NCI-H526 (cell line): ENCODE results near the gene ADORA2B.
"Not testable (repeated sequence)": the region's sequence is repeated elsewhere in the genome, so short reads cannot be mapped to it uniquely, and the experiment has no call there.

Experiments
- DNase-seq, 2 experiments: peaks; one replicate each; lab custom pipeline; 2025; lab: John Stamatoyannopoulos, UW

ADORA2B gene

DNA sequence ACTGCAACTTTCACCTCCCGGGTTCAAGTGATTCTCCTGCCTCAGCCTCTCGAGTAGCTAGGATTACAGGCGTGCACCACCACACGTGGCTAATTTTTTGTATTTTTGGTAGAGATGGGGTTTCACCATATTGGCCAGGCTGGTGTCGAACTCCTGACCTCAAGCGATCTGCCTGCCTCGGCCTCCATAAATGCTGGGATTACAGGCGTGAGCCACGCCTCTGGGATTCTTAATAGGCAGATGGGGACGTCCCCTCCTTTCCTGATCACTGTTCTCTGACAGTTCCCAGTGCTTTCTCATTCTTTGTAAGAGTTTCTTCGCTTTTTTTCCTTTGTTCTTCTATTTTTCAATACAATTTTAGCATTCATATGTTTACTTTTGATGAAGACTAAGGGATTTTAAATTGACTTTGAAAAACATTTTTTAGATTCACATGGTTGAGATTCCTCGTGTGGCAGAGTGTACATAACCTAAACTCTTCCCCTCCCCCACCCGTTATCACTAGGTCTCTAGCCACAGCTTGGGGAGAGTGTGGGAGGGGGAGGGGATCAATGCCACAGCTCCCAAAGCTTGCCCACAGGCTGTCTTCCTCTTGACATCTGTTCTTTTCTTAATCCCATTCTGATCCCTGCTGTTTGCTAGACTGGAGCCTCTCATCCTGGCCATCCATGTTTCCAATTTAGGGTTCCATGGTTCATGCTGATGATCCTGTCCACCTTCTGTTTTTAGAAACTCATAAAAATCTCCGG is 11.0 kb downstream of the ADORA2B start:
- DNase-seq = no peak

DNA sequence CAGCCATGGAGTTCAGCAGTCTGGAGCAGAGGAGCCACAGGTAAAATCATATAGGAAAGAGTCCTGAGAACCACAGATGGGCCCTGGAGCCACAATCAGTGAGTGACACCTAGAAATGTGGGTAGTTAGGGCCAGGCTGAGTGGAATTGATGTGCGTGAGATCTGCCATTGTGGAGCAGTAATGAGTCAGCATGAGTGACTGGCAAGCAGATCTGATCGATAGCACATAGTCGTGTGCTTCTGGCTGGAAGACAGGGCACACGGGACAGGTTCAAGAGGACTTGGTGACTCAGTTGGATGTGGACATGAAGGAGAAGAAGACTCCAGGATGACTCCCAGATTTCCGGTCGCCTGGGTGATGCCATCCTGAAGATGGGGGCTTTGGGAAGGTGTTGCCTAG is 12.3 kb downstream of the ADORA2B start:
- DNase-seq = no peak

DNA sequence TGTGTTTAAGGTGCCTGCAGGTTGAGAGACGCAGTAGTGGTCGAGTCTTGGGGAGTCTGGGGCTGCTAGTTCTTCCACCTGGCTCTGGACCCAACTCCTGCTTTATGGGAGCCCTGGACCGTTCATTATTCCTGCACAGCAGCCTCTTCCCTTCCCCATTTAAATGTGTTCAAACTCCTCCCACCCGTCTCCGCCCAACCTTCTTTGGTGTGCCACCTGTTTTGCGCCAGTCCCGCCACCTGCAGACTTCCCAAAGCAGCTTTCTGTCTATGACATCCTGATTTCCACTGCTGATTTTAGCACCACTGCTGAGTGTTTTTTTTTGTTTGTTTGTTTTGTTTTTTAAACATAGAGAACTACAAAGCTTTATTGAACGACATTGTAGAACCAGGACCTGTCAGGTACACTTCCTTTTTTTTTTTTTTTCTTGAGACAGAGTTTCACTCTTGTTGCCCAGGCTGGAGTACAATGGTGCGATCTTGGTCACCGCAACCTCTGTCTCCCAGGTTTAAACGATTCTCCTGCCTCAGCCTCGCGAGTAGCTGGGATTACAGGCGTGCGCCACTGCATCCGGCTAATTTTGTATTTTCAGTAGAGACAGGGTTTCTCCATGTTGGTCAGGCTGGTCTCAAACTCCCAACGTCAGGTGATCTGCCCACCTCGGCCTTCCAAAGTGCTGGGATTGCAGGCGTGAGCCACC is 12.8 kb downstream of the ADORA2B start:
- DNase-seq = no peak

DNA sequence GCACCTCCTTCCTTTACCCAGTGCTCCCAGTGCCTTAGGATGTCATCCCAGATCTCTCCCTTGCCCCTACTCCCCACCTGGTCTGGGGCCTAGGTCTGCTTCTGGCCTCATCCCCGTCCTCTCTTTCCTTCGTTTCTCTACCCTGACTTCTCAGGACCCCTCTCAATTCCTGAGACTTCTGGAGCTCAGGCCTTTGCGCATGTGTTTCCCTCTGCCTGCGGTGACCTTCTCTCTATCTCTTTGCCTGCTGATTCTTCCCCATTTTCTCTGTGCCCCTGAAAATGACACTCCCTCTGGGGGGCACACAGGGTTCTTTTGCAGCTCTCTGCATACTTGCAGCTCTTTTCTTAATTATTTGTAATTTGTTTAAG is 13.5 kb downstream of the ADORA2B start:
- DNase-seq = no peak

DNA sequence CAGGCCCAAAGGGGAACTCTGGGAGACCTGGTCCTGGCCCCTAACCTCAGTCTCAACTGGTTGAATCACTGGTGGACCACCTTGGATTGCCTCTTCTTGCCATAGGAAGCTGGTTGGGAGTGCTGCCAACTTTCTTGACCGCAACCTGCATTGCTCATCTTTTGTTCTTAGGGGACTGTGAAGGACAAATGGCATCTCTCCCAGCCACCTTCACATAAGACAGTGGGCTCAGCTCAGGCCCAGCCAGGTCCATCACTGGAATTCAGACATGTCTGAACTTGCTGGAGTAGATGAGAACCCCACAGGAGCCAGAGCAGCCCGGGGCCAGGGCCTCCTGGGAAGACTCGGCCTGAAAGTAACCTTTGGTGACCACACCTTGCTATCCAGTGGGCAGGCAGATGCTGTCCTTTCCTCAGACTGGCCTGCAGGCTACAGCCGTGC is 18.8 kb downstream of the ADORA2B start:
- no peak for DNase-seq

DNA sequence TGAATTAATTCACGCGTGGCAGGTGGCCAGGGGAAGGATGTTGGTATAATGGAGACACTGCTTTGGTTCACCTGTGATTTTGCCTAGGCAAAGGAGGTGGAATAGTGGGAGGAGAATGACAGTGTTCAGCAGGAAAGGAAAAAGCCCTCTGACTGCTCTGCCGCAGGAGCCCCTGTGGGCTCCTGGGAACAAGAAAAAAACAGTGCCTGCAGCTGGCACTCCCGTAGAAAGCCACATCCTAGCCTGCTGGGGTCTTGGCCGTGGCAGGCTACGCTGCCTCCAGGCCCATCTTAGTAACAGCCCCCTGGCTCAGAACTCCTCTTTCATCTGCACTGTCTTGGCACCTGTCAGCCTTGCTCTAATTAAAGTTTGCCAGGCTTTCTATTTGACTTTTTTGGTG is 20.6 kb downstream of the ADORA2B start:
- peak; percentile 63 to 65 for DNase-seq

DNA sequence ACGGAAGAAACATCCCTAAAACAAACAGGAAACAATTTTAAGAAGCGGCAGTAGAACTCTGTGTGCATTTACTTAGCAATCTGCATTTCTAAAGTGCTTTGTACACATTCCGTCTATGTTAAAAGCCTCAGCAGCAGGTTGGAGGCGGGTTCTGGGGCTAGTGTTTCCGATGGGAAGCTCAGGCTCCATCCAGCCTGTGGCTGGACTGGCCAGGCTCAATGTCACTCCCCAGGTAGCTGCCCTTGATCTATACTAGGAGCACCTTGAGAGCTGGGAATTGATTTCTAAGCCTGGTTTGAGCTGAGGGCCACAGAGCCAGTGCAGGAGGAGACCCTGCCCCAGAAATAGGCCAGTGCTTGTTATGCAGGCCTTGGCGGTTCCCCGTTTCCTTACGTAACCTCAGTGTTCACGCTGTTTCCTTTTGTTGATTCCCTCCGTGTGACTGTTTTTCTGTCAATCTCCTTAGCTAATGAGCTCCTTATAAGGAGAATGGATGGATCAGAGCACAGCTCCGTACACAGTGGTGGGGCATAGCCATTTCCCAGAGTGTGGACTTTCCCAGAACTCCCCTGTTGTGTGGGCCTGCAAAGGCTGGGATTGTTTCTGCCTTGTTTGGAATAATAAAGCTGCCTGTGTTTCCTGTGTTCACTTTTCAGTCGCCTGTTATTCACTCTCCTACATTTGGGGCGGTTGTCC is 21.4 kb downstream of the ADORA2B start:
- peak; percentile 44 to 49 for DNase-seq

DNA sequence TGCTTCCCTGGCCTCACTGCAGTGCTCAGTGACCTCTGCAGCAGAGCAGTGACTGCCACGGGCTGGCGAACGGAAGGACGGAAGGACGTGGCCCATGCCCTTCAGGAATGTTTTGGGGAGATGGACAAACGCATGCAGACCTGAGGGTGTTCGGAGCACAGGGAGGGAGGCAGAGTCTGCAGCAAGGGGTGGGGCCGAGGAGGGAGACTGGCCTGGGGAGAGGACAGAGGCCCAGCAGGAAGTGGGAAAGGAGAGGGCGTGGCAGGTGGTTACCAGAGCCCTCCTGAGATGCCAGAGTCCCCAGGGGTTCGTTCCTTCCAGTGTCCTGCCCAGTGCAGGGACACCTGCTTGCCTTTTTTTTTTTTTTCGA is 21.9 kb downstream of the ADORA2B start:
- peak in 1 of 2 experiments; percentile 11 for DNase-seq

DNA sequence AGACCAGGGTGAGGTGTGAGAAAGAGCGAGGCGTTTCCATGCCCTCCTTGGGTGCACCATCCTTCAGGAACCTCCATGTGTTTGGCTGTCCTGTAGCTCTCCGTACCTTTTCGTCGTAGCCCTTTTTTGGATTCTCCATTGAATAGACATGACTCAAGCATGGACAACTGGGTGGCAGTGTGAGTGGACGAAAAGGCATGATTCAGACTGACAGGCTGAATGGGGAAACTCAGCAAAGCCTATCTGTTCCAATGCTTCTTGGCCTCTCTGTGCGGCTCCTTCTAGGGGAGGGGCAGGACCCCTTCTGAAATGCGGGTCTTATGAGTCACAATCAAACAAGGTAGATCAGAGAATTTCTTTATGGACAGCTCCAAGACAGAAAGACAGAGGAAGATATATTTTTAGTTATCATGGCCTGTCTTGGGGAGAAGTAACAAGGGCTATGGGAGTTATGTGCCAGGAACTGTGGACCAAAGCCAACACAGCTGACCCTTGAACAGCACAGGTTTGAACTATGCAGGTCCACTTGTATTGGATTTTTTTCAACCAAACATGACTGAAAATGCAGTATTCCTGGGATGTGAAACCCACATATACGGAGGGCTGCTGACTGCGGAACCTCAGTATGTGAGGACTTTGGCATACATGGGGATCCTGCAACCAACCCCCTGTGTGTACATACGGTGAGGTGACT is 22.9 kb downstream of the ADORA2B start:
- no peak for DNase-seq

DNA sequence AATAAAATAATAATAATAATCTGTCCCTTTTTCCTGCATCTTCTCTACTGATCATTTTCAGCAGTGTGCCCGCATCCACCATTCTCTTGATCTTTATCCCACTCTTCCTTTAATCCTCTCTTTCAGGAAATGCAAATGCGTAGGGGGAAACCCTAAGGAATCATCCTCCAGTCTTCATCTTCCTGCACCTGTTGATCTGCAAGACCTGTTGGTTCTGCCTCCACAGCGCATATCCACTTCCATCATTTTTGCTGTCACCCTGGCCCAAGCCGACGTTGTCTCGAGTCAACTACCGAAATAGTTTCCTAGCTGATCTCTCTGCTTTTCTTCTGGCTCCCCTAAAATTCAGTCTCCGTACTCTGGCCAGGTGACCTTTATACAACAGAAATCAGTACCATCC is 24.5 kb downstream of the ADORA2B start:
- no peak for DNase-seq

DNA sequence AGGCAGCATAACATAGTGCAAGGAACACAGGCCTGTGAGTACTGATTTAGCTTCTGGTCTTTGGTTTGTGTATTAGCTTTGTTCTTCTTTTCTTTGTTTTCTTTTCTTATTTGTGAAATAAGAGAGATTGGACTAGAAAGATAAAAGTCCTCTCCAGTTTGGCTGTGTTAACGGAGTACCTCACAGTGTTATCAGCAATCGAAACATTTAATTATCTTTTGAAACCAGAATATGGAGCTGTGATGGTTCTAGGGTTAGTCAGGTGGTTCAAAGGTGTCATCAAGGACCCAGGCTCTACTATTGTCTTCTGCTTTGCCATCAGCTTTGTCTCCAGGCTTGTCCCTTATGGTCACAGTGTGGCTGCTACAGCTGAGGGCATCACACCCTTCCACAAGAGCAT is 25.6 kb downstream of the ADORA2B start:
- DNase-seq = no peak

DNA sequence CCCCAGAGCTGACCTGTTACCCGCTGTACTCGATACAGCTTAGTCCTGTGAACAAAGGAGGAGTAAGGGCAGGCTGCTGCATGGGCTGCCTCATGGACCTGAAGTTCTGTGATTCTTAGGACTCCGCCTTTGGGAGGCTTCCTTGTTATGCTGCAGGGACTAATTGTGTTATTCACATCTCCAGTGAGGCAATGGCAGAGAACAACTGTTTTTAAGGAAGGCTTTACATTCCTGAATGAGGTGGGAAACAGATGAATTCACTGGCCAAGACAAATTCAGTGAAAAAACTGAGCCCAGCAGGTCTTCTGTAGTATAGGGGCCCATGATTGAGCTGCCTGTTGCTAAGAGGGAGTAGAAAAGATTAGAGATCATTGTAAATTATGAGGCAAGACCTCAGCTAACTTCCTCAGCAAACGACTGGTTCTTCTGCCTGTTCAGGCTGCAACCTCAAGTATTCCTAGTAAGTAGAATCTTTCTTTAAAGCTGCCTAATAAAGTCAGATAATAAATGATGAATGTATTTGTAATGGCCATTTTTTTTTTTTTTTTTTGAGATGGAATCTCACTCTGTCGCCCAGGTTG is 26.3 kb downstream of the ADORA2B start:
- DNase-seq = no peak

DNA sequence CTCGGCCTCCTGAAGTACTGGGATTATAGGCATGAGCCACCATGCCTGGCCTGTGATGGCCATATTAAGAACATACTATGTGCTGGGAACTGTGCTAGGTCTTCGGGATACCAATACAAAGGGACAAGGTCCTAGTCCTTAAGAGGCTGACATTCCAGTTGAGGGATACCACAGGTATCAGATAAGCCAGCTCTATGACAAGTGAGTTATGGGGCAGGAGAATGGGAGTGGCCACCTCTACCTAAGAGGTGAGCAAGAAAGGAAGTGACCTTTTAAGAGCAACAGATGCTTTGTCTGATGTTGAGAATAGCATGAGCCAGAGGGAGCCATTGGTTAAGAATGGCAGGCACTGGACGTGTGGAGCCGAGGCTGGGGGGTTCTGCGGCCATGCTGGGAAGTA is 27.0 kb downstream of the ADORA2B start:
- DNase-seq = no peak

DNA sequence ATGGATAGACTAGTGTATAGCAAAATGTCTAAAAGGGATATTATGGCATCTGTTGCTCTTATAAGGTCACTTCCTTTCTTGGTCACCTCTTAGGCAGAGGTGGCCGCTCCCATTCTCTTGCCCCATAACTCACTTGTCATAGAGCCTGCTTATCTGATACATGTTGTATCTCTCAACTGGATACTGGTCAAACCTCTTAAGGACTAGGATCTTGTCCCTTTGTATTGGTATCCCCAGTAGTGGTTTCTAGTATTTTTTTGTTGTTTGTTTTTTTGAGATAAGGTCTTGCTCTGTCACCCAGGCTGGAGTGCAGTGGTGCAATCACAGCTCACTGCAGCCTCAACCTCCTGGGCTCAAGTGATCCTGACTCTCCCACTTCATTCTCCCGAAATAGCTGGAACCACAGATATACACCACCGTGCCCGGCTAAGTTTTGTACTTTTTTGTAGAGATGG is 27.6 kb downstream of the ADORA2B start:
- DNase-seq = no peak

DNA sequence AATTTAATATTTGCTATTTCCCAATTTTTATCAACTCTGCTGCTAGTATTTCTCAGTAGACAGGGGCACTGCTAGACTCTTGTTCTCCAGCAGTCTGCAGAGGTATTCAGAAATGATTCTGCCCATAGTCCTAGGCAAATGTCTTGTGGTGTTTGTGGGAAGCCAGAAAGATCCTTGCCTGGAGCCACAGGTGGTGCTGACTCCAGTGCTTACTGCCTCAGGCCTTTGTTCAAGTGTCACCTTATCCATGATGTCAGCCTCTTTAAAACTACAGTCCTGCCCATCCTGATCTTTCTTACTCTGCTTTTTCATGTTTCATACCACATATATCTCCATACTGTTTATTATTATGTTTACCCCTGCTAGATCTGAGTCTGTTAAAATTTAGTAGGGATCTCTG is 28.1 kb downstream of the ADORA2B start:
- DNase-seq = no peak

DNA sequence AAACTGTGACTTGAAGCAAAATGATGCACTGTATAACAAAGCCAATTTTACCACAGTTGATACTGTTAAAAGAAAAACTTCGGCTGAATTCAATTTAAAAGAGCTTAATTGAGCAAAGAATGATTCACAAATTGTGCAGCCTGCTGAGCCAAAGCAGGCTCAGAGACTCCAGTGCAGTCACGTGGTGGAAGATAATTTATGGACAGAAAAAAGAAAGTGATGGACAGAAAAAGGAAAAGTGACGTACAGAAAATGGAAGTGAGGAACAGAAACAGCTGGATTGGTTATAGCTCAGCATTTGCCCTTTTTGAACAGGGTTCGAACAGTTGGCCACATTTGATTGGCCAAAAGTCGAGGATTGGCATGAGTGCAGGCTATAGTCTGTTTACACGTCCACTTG is 28.9 kb downstream of the ADORA2B start:
- no peak for DNase-seq

DNA sequence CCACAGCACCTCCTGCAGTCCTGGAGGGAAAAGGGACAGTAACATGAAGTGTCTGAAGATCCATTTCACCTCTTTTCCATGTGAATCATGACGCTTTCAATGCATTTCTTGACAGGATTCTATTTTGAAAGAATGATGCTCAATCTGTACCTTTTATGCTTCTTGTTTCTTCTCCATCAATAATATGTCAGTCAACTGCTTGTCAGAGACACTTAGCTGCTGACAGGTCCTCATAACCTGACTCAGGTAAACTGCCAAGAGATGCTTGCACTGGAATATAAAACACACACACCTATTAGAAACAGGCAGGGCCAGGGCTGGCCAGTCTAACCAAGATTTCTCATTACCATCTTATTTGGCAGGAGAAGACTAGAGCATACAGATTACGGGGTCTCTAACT is 33.0 kb downstream of the ADORA2B start:
- no peak for DNase-seq

DNA sequence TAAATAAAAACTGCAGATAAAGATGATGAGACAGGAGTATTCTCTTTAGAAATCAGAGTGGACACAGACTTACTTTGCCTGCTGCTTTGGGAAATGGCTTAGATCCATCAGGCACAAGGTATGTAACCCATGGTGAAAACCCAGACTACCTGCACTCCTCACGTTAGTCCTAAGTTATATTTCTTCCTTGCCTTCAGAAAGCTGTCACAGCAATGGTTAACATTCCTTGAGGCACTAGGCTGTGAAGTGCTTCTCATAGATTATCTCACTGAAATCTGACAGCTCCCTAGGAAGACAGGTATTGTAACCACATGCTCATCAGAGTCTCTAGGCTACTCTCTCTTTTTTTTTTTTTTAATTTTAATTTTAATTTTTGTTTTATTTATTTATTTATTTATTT is 33.7 kb downstream of the ADORA2B start:
- no peak for DNase-seq

DNA sequence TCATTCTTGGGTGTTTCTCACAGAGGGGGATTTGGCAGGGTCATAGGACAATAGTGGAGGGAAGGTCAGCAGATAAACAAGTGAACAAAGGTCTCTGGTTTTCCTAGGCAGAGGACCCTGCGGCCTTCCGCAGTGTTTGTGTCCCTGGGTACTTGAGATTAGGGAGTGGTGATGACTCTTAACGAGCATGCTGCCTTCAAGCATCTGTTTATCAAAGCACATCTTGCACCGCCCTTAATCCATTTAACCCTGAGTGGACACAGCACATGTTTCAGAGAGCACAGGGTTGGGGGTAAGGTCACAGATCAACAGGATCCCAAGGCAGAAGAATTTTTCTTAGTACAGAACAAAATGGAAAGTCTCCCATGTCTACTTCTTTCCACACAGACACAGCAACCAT is 34.1 kb downstream of the ADORA2B start:
- not testable (repeated sequence) for DNase-seq

DNA sequence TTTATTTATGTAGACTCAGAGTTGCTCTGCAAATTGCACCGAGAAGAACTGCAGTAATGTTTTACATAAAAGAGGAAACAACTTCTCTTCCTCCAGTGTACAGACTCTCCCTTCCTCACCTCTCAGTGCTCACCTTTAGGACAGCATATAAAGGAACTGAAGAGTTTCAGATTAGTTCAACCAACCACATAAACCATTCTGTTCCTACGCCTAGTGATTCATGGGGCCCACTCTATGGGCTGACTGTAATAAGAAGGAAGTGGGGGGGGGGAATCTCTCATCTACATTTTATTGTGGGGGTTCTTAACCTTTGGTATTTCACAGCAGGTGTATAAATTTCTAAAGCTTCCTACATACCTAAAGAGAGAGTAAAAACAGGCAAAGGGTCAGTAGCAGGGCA is 36.3 kb downstream of the ADORA2B start:
- no peak for DNase-seq

DNA sequence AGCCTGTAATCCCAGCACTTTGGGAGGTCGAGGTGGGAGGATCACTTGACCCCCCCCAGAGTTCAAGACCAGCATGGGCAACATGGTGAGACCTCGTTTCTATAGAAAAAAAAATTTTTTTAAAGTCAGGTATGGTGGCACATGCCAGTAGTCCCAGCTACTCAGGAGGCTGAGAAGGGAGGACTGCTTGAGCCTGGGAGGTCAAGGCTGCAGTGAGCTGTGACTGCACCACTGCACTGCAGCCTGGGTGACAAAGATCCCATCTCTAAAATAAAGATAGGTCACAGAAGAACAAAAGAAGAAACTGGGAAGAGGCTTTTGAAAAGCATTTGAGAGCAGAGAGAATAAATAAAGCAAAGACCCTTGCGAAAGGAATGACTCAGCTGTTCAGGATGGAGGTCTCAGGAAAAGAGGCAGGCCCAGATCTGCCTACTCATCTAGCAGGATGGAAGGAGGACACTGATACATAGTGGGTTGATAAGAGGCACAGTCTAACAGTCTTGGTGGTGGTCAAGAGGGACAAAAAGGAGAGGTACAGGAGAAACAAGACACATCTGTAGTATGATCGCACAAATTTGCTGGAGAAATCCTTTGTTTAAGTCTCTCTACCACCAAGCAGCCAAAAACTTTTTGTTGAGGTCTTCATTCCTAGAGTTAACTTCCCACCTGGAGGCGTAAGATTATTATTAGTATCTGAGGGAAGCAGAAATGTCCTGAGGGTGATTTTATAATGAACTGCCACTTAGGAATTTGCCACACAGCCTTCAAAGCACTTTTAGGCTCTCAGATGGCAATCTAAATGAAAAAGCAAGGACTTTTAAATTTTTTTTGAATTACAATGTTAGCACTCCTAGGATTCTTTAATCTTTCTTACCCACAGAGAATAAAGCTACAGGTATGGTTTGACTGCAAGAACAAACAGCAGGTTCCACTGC is 37.0 kb downstream of the ADORA2B start:
- no peak for DNase-seq
